ENCODE measurements around the gene CUTA. TPM values are rescaled to one million over a fixed set of nuclear protein-coding genes. Genes with fewer than 3 reads are reported as not detected.

Gene CUTA
- total RNA-seq, 3 donors from 2014 or later (not counting 1 experiment from before 2014, with no cell fraction given), result 166 to 186 (median 184) TPM

DNA sequence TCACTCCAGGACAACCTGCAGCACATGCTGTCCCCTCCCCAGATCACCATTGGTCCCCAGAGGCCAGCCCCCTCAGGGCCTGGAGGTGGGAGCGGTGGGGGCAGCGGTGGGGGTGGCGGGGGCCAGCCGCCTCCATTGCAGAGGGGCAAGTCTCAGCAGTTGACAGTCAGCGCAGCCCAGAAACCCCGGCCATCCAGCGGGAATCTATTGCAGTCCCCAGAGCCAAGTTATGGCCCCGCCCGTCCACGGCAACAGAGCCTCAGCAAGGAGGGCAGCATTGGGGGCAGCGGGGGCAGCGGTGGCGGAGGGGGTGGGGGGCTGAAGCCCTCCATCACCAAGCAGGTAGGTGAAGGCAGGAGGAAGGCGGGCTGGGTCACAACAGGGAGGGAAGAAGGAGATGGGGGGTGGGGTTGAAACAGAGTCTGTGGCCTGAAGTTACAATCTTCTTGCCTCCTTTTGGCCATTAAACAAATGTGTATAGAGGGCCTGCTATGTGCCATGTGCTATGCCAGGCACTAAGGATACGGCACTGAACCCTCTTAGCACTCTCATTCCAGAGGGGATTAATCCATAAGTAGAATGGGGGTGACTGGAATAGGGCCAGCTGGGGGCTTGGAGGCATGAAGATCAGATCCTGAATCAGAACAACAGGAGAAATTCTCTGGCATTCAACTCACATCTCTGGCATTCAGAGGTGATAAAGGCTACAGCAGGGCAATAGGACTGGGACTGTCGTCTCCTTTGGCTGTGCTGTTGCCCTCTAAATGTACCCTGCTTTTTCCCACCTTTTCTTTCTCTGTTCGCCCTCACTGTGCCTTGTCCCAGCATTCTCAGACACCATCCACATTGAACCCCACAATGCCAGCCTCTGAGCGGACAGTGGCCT, 26.0 kb upstream of the CUTA start:
- ATAC-seq (no peak), DNase-seq (no peak)
- peaks cover 0 to 22% of the 10 kb centered on the region in 2 donors for H3K4me1 Mint-ChIP-seq
- Histone ChIP-seq H3K27ac (ENCODE audit: low read length) (no peak overlapping the region), H3K4me3 (ENCODE audit: low read length) (no peak overlapping the region), H3K36me3 (ENCODE audit: control insufficient read depth, insufficient read depth, low read length) (peaks cover 19% of the 10 kb centered on the region), H3K9me3 (ENCODE audit: control insufficient read depth, insufficient read depth, low read length) (no peaks in the 10 kb centered on the region), H3K27me3 (ENCODE audit: control insufficient read depth, insufficient read depth, low read length) (no peaks in the 10 kb centered on the region), H3K4me1 (ENCODE audit: control insufficient read depth, insufficient read depth, low read length) (no peaks in the 10 kb centered on the region)
- H3K36me3 Mint-ChIP-seq, result no peaks in the 10 kb centered on the region
- 95% methylated on average over 18 of the region's 18 CpGs for WGBS (ENCODE audit: insufficient coverage)
- H3K27ac Mint-ChIP-seq, result no peak overlapping the region
- no peaks in the 10 kb centered on the region for H3K9me3 Mint-ChIP-seq
- TF ChIP-seq, protein P1, sequence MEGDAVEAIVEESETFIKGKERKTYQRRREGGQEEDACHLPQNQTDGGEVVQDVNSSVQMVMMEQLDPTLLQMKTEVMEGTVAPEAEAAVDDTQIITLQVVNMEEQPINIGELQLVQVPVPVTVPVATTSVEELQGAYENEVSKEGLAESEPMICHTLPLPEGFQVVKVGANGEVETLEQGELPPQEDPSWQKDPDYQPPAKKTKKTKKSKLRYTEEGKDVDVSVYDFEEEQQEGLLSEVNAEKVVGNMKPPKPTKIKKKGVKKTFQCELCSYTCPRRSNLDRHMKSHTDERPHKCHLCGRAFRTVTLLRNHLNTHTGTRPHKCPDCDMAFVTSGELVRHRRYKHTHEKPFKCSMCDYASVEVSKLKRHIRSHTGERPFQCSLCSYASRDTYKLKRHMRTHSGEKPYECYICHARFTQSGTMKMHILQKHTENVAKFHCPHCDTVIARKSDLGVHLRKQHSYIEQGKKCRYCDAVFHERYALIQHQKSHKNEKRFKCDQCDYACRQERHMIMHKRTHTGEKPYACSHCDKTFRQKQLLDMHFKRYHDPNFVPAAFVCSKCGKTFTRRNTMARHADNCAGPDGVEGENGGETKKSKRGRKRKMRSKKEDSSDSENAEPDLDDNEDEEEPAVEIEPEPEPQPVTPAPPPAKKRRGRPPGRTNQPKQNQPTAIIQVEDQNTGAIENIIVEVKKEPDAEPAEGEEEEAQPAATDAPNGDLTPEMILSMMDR (IDR thresholded peaks at IDR 0.05), result no peak
- intact Hi-C loops (cut with micrococcal nuclease), result no loop called here
- no peaks in the 10 kb centered on the region for H3K27me3 Mint-ChIP-seq (ENCODE audit: low read depth in 2 of 2)
- H3K4me3 Mint-ChIP-seq, result no peak overlapping the region

DNA sequence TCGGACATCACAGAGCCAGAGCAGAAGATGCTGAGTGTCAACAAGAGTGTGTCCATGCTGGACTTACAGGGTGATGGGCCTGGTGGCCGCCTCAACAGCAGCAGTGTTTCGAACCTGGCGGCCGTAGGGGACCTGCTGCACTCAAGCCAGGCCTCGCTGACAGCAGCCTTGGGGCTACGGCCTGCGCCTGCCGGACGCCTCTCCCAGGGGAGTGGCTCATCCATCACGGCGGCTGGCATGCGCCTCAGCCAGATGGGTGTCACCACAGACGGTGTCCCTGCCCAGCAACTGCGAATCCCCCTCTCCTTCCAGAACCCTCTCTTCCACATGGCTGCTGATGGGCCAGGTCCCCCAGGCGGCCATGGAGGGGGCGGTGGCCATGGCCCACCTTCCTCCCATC, 25.1 kb upstream of the CUTA start:
- DNase-seq, result no peak
- intact Hi-C loops (cut with micrococcal nuclease), result no loop called here
- H3K27ac Mint-ChIP-seq, result no peak overlapping the region
- Histone ChIP-seq H3K4me1 (ENCODE audit: control insufficient read depth, insufficient read depth, low read length) (no peaks in the 10 kb centered on the region), H3K27ac (ENCODE audit: low read length) (no peak overlapping the region), H3K4me3 (ENCODE audit: low read length) (no peak overlapping the region), H3K36me3 (ENCODE audit: control insufficient read depth, insufficient read depth, low read length) (peaks cover 26% of the 10 kb centered on the region), H3K9me3 (ENCODE audit: control insufficient read depth, insufficient read depth, low read length) (no peaks in the 10 kb centered on the region), H3K27me3 (ENCODE audit: control insufficient read depth, insufficient read depth, low read length) (no peaks in the 10 kb centered on the region)
- 96% methylated on average over 17 of the region's 17 CpGs for WGBS (ENCODE audit: insufficient coverage)
- TF ChIP-seq, protein P1 (IDR thresholded peaks at IDR 0.05), result no peak
- peaks cover 0 to 13% of the 10 kb centered on the region in 2 donors for H3K4me1 Mint-ChIP-seq
- H3K27me3 Mint-ChIP-seq (ENCODE audit: low read depth in 2 of 2), result no peaks in the 10 kb centered on the region
- H3K9me3 Mint-ChIP-seq, result no peaks in the 10 kb centered on the region
- H3K4me3 Mint-ChIP-seq, result no peak overlapping the region
- no peak for ATAC-seq
- no peaks in the 10 kb centered on the region for H3K36me3 Mint-ChIP-seq

DNA sequence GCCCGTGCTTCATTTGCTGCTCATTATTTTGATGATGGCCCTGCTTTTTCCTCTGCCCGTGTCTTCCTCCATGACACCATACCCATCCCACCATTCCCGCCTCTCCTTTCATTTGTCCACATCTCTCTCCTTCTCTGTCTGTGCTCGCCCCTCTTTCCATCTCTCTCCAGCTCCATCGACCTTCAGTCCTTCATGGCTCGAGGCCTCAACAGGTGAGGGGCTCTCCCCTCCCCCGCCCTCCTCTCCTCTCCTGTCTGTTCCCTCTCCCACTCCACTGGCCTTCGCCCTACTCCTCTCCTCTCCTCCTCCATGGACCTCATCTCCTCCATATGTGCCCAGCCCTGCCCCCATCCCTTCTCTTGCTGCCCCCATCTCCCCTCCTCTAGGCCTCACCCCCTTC, 24.4 kb upstream of the CUTA start:
- Mint-ChIP-seq H3K36me3 (peaks cover 5% of the 10 kb centered on the region), H3K4me1 (peaks cover 0 to 6% of the 10 kb centered on the region in 2 donors), H3K27me3 (ENCODE audit: low read depth in 2 of 2) (no peaks in the 10 kb centered on the region), H3K9me3 (no peaks in the 10 kb centered on the region), H3K4me3 (no peak overlapping the region), H3K27ac (no peak overlapping the region)
- no peak overlapping the region for H3K4me3 ChIP-seq (ENCODE audit: low read length)
- no peaks in the 10 kb centered on the region for H3K27me3 ChIP-seq (ENCODE audit: control insufficient read depth, insufficient read depth, low read length)
- peaks cover 32% of the 10 kb centered on the region for H3K36me3 ChIP-seq (ENCODE audit: control insufficient read depth, insufficient read depth, low read length)
- H3K4me1 ChIP-seq (ENCODE audit: control insufficient read depth, insufficient read depth, low read length), result no peaks in the 10 kb centered on the region
- 95% methylated on average over 8 of the region's 8 CpGs for WGBS (ENCODE audit: insufficient coverage)
- DNase-seq, result no peak
- no peak overlapping the region for H3K27ac ChIP-seq (ENCODE audit: low read length)
- no peaks in the 10 kb centered on the region for H3K9me3 ChIP-seq (ENCODE audit: control insufficient read depth, insufficient read depth, low read length)
- intact Hi-C loops (cut with micrococcal nuclease), result no loop called here
- TF ChIP-seq, protein P1 (IDR thresholded peaks at IDR 0.05), result no peak
- no peak for ATAC-seq

All from natural killer cell (primary cell).